ENCODE results near the gene CHST11. TPM values are rescaled to one million over a fixed set of nuclear protein-coding genes. Genes with fewer than 3 reads are reported as not detected.

The CHST11 gene
- polyA plus RNA-seq, 4 donors, result 7.1 to 8.3 (median 7.7) TPM

- DNase-seq (ENCODE audit: low read depth in 4 of 4, low spot score in 3 of 4), result no peak
Observed at GRCh38 chr12:104501660-104502059, 44.9 kb downstream of the CHST11 start.

DNA sequence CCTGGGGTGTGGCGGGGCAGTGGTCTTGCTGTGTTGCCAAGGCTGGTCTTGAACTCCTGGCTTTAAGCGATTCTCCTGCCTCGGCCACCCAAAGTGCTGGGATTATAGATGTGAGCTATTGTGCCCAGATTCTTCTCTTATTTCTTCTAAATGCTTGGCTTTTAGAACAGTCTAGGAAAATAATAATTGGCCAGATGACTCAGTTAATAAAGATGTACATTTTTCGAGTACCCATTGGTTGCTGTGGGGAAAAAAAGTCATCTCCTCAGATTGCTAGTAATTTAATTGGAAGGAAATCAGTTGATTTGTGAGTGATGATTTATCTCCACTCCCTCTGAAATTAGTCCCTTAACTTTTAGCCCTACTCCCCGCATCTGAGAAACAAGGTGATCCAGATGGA lies 45.5 kb downstream of the CHST11 start:
- DNase-seq (ENCODE audit: low read depth in 4 of 4, low spot score in 3 of 4), result no peak

DNA sequence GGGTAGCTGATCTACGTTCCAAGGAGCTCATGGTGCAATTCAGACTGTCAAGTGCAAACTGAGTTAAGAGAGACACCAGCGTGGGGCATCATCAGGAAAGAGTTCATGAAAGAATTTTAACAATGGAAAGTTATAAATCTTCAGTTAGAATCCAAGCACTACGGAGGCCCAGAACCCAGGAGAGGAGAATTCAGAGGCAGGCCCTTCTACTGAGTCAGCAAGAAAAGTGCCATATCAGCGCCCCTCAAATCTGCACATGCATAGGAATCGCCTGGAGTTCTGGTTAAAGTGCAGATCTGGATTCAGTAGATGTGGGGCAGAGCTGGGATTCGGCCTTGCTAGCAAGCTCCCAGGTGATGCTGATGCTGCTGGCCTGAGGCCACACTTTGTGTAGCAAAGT lies 45.9 kb downstream of the CHST11 start:
- no peak for DNase-seq (ENCODE audit: low read depth in 4 of 4, low spot score in 3 of 4)

- DNase-seq (ENCODE audit: low read depth in 4 of 4, low spot score in 3 of 4), result no peak
Observed at GRCh38 chr12:104503191-104503590, 46.4 kb downstream of the CHST11 start.

DNA sequence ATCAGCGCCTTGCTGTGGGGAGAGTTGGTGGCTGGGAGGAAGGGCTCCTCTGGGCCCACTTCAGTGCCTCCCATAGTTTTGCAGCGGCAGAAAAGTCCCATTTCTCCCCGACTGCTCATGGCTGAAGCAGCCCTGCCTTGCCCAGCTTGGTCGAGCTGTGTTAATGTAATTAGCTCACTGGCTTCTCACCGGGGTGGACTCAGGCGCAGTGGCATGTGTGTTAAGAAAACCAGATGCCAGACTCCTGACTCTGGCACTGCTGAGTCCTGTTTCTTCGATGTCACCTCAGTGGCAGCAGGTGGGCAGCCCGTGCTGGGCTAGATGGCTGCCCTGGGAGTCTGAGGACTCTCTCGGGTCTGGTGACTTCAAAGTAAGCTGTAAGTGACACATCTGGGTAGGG lies 47.4 kb downstream of the CHST11 start:
- no peak for DNase-seq (ENCODE audit: low read depth in 4 of 4, low spot score in 3 of 4)

DNA sequence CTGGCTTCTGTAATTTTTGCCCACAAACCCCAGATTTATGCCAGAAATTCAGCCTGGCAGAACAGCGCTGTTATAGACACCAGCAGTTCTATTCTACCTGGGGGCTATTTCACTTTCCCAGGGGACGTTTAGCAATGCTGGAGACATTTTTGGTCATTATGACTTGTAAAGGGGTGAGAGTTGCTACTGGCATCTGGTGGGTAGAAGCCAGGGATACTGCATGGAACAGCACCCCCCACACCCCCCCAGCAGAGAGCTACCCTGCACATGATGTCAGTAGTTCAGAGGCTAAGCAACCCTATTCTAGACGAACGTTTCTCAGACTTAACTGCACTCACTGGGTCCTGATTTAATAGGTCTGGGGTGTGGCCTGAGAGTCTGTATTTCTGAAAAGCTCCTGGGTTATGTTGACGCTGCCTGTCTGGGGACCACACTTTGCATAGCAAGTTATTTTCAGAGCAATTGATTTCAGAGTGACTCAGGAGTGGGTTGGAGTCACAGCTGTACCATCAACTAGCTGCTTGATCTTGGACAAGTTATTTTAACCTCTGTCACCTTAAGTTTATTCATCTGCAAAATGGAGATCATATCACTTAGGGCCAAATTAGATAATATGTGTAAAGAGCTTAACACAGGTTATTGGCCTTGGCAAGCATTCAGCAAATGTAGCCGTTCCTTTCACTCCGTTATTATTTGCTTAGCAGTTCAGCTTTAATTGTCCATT lies 48.5 kb downstream of the CHST11 start:
- DNase-seq (ENCODE audit: low read depth in 4 of 4, low spot score in 3 of 4), result no peak

DNA sequence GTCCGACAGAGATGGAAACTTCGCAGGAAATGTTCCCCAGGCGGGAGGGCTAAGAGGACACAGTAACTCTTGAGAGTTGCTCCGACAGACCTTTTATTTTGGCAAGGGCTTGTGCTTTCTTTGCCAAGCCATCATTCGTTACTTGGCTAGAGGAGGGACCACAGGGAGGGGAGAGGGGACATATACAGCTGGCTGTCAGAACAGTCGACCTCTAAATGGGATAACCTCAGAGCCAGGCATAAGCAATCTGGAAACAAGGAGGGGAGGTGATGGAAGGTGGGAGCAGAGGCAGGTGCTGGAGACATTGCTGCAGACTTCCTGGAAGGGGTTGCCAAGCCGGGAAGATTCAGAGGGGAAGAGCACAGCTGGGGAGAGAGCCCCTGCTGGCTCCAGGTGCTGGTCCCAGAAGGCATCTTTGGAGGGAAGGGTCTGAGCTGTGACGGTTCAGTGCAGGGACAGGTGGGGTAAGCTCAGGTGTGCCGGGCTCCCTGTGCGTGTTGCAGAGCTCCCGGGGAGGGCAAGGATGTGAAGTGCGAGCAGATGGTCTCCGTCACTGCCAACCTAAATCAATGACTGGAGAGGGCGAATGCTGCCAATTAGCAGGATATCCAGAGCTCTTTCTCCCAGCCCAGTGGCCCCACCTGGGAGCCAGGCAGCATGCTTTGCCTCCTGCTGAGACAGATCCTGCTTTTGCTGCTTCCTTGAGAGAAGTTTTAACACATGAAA lies 50.1 kb downstream of the CHST11 start:
- no peak for DNase-seq (ENCODE audit: low read depth in 4 of 4, low spot score in 3 of 4)

- DNase-seq (ENCODE audit: low read depth in 4 of 4, low spot score in 3 of 4), result no peak
Observed at GRCh38 chr12:104507672-104508071, 50.9 kb downstream of the CHST11 start.

DNA sequence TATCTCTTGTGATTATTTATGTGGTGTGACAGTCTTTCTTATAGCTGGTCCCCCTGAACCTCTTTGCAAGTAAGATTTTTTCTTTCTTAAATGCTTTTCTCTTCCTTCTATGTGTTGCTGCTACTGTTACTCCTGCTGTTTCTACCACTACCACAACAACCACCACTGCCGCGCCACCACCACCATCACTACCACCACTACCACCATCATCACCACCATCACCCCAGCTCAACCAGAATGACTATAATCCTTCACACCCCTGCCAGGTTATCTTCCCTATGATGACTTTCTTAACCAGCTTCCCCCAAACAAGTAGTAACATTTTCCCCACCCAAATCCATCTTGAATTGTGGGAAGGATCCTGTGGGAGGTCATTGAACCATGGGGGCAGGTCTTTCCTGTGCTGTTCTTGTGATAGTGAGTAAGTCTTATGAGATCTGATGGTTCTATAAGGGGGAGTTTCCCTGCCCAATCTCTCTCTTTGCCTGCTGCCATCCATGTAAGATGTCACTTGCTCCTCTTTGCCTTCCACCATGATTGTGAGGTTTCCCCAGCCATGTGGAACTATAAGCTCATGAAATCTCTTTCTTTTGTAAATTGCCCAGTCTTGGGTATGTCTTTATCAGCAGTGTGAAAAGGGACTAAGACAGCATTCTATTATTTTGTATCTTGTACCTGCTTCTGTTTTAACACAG lies 52.2 kb downstream of the CHST11 start:
- DNase-seq (ENCODE audit: low read depth in 4 of 4, low spot score in 3 of 4), result no peak

- DNase-seq (ENCODE audit: low read depth in 4 of 4, low spot score in 3 of 4), result no peak
Observed at GRCh38 chr12:104510145-104510872, 53.6 kb downstream of the CHST11 start.

DNA sequence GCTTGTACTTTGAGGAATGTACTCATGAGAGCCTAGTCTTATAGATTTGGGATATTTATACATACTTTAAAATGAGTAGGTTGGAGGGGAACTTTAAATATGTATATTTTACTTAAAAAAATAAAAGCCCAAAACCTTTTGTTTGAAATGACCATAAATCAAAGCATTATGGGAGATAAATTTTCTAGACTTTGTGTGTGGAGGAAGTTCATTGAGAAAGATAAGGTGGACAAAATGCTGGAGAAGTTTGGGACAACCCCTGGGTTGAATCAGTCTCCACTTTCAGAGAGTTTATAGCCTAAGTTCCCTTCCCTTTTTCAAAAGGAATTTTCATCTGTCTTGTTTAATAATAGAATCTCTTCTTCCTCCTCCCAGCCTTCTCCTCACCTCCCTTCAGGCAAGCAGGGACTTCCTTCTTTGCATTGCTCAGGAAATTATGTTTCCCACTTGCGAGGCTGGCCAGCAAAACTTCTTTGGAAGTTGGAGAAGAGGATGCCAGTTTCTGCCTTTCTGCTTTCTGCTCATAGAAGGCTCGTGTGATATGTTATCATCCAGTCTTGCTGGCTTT lies 54.2 kb downstream of the CHST11 start:
- DNase-seq (ENCODE audit: low read depth in 4 of 4, low spot score in 3 of 4), result no peak

GRCh38 chr12:104513681-104514080 lies 56.9 kb downstream of the CHST11 start:
- no peak for DNase-seq (ENCODE audit: low read depth in 4 of 4, low spot score in 3 of 4)

- DNase-seq (ENCODE audit: low read depth in 4 of 4, low spot score in 3 of 4), result no peak
Observed at GRCh38 chr12:104514092-104514810, 57.5 kb downstream of the CHST11 start.

DNA sequence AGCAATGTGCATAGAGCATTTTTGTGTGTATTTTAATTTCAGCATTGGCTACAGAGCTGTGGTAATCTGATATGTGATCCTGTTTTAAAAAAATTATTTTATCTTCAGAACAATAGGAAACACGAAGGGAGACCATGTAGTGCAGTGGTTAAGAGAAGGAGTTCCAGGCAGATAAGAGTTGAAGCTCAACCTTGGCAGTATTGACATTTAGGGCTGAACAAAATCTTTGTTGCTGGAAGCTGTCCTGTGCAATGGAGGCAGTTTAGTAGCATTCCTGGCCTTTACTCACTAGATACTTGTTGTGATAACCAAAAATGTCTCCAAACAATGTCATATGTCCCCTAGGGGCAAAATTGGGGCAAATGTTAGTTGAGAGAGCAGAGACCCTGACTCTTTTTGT lies 59.2 kb downstream of the CHST11 start:
- no peak for DNase-seq (ENCODE audit: low read depth in 4 of 4, low spot score in 3 of 4)

DNA sequence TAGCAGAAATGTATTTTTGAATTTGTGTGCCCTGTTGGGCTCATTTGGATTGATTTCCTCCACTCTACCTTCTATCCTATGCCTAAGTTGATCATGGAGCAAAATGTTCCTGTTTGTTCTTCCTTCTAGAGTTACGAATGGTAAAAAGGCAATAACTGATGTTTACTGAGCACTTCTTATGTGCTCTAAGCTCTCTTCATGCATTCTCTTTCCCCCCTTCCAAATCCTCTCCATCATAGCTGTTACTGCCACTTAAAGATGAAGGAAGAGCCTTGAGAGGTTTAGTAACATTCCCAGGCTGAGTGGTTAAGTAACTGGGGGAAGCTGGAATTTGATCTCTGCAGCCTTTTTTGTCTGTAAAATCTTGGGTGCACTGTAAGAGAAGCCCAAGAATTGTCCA lies 60.1 kb downstream of the CHST11 start:
- DNase-seq (ENCODE audit: low read depth in 4 of 4, low spot score in 3 of 4), result no peak

DNA sequence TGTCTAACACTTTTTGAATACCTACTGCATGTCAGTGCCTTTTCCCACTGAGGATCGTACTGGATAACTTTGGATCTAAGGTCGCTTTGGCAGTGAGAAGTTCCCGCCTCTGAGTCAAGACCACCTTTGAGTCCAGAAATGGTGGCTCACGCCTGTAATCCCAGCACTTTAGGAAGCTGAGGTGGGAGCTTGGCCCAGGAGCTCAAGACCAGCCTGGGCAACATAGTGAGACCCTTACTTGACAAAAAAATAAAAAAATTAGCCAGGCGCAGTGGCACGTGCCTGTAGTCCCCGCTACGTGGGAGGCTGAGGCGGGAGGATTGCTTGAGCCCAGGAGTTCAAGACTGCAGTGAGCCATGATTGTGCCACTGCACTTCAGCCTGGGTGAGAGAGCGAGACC lies 61.1 kb downstream of the CHST11 start:
- no peak for DNase-seq (ENCODE audit: low read depth in 4 of 4, low spot score in 3 of 4)

DNA sequence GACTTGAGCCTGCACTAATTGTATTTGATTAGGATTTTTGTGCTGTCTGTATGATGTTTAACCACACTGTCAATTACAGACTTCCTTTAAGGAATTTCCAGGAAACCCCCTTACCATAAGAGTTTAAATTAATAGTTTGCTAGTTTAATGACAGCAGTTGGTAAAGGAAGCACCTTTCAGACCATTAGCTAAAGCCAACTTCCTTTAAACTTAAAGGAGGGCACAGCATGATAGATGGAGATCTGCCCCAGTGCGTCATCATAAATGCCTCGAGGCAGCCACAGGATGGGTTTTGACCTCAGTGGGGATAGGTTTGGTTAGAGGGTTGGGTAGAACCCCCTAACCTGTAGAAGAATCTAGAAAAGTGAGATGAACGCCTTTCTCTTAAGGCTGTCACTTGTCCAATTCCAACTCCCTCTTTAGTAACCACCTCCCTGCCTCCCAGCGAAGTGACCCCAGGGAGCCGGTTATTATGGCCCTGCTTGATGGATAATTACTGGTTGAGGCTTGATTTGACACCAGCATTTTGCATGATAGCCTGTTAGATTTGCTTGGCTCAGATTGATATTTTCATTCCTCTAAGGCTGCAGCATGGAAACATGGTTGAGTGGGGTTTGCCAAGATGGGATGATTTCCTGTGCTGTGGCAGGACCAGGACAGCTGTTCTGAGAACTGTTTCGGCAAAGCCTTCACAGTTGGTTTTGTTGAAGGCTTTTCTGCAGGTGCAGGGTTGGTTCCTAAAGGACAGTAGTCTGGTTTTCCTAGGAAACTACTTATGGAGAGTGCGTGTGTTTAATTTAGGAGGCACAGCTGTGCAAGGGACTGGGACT lies 62.7 kb downstream of the CHST11 start:
- DNase-seq (ENCODE audit: low read depth in 4 of 4, low spot score in 3 of 4), result no peak

GRCh38 chr12:104520242-104520900 lies 63.6 kb downstream of the CHST11 start:
- DNase-seq (ENCODE audit: low read depth in 4 of 4, low spot score in 3 of 4), result no peak

GRCh38 chr12:104521731-104522130 lies 65.0 kb downstream of the CHST11 start:
- no peak for DNase-seq (ENCODE audit: low read depth in 4 of 4, low spot score in 3 of 4)

All from right renal pelvis (tissue), 4 donors.